KMS-11 (cell line): ENCODE measurements around the gene LGALS1.

Experiments
- H2AFZ ChIP-seq: fragments of 200-600 bp; sonication (generic); 2 replicates; pipeline ENCODE4 v1.6.1; 2016; ENCODE audit warnings: antibody characterized with exemption, mixed run types, low read depth
- H3K27ac ChIP-seq: fragments of 200-600 bp; sonication (generic); 2 replicates; pipeline ENCODE4 v1.6.1; 2016; ENCODE audit warnings: mild to moderate bottlenecking, mixed run types
- H3K27me3 ChIP-seq: fragments of 200-600 bp; sonication (generic); 2 replicates; pipeline ENCODE4 v1.6.1; 2017; ENCODE audit warnings: mild to moderate bottlenecking, low read depth, mixed run types, moderate library complexity; ENCODE audit not compliant: insufficient read depth
- H3K36me3 ChIP-seq: fragments of 200-600 bp; sonication (generic); 2 replicates; pipeline ENCODE4 v1.6.1; 2017; ENCODE audit warnings: mild to moderate bottlenecking, mixed run types; ENCODE audit not compliant: insufficient read depth
- H3K4me1 ChIP-seq: fragments of 200-600 bp; sonication (generic); 2 replicates; pipeline ENCODE4 v1.6.1; 2016; ENCODE audit warnings: mild to moderate bottlenecking, low read depth, mixed run types; ENCODE audit not compliant: poor library complexity, severe bottlenecking
- H3K4me2 ChIP-seq: fragments of 200-600 bp; sonication (generic); 2 replicates; pipeline ENCODE4 v1.7.0; 2016; ENCODE audit warnings: mild to moderate bottlenecking, mixed run types
- H3K4me3 ChIP-seq: fragments of 200-600 bp; sonication (generic); IDR thresholded peaks from 2 replicates; pipeline ENCODE4 v1.6.1; 2017; ENCODE audit warnings: low read depth, low read length, mixed read lengths; ENCODE audit not compliant: insufficient read depth
- H3K79me2 ChIP-seq: fragments of 200-600 bp; sonication (generic); 2 replicates; pipeline ENCODE4 v1.6.1; 2016; ENCODE audit warnings: low read depth, mixed run types; ENCODE audit not compliant: insufficient read depth
- H3K9ac ChIP-seq: fragments of 200-600 bp; sonication (generic); 2 replicates; pipeline ENCODE4 v1.6.1; 2016; ENCODE audit warnings: mild to moderate bottlenecking, mixed run types
- H4K20me1 ChIP-seq: fragments of 200-600 bp; sonication (generic); 2 replicates; pipeline ENCODE4 v1.6.1; 2016; ENCODE audit warnings: mild to moderate bottlenecking, mixed run types; ENCODE audit not compliant: insufficient read depth
- TF ChIP-seq, protein P1 (sequence below): fragments of 200-600 bp; sonication (generic); conservative IDR thresholded peaks from 2 replicates; pipeline ENCODE4 v1.6.1; 2017; ENCODE audit warnings: low read depth, mild to moderate bottlenecking, antibody characterized with exemption, low read length, moderate library complexity, mixed read lengths

Gene LGALS1

GRCh38 chr22:37659897-37660708 lies 15.3 kb upstream of the LGALS1 start:
- H2AFZ ChIP-seq = no peak overlapping the region
- peak overlapping the region; percentile 43; the same call in 1 of the 2 replicates for H3K9ac ChIP-seq
- TF ChIP-seq, protein P1, sequence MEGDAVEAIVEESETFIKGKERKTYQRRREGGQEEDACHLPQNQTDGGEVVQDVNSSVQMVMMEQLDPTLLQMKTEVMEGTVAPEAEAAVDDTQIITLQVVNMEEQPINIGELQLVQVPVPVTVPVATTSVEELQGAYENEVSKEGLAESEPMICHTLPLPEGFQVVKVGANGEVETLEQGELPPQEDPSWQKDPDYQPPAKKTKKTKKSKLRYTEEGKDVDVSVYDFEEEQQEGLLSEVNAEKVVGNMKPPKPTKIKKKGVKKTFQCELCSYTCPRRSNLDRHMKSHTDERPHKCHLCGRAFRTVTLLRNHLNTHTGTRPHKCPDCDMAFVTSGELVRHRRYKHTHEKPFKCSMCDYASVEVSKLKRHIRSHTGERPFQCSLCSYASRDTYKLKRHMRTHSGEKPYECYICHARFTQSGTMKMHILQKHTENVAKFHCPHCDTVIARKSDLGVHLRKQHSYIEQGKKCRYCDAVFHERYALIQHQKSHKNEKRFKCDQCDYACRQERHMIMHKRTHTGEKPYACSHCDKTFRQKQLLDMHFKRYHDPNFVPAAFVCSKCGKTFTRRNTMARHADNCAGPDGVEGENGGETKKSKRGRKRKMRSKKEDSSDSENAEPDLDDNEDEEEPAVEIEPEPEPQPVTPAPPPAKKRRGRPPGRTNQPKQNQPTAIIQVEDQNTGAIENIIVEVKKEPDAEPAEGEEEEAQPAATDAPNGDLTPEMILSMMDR = no peak
- peaks cover 22% of the 10 kb centered on the region for H3K4me1 ChIP-seq
- peaks cover 7% of the 10 kb centered on the region for H4K20me1 ChIP-seq
- H3K36me3 ChIP-seq = no peaks in the 10 kb centered on the region
- no peak overlapping the region for H3K27ac ChIP-seq
- H3K27me3 ChIP-seq = no peaks in the 10 kb centered on the region
- peaks cover 49% of the 10 kb centered on the region for H3K79me2 ChIP-seq
- no peak overlapping the region for H3K4me3 ChIP-seq
- H3K4me2 ChIP-seq = peak overlapping the region; percentile 95

GRCh38 chr22:37660709-37661045 lies 14.8 kb upstream of the LGALS1 start:
- Histone ChIP-seq H3K79me2 (peaks cover 49% of the 10 kb centered on the region), H3K36me3 (no peaks in the 10 kb centered on the region), H2AFZ (no peak overlapping the region), H3K27ac (no peak overlapping the region), H4K20me1 (peaks cover 7% of the 10 kb centered on the region), H3K4me3 (no peak overlapping the region), H3K27me3 (no peaks in the 10 kb centered on the region), H3K9ac (no peak overlapping the region), H3K4me1 (peaks cover 22% of the 10 kb centered on the region), H3K4me2 (peak overlapping the region; percentile 95; the same call in 1 of the 2 replicates)
- TF ChIP-seq, protein P1 = no peak

DNA sequence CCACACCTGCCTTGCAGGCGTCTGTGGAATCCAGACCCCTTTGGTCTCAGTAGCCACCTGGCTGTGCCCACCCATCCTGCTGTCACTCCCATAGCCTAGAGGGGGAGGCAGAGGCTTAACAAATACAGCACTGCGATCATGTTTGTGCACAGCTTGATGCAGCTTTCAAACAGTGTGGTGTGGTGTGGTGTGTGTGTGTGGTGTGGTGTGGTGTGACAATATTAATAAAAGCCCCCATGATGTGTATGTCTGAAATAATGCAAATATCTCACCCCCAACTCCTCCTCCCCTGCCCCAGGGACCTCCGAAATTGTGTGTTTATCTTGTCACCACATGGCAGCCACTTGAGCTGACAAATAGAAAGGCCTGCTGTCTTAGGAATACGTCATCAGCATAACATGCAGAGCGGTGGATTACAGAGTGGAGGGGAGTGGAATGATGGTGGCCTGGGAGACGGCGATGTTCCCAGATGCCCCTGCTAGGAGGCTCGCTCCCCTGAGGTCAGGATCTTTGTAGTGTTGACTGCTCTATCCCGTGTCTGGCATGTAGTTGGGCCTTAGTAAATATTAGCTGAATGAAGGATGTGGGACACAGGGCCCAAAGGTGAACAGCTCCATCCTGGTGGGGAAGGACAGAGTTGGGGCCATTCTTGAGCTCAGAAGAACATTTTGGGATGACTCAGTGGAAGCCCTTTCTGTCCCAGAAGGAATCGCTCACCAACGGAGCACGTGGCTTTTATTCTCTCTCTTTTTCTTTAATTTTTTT lies 14.1 kb upstream of the LGALS1 start:
- Histone ChIP-seq H3K27me3 (no peaks in the 10 kb centered on the region), H3K4me1 (peaks cover 22% of the 10 kb centered on the region), H3K79me2 (peaks cover 49% of the 10 kb centered on the region), H3K4me3 (no peak overlapping the region), H2AFZ (no peak overlapping the region), H4K20me1 (peaks cover 7% of the 10 kb centered on the region), H3K9ac (no peak overlapping the region), H3K36me3 (no peaks in the 10 kb centered on the region), H3K4me2 (peak overlapping the region; percentile 95; the same call in 1 of the 2 replicates), H3K27ac (no peak overlapping the region)
- TF ChIP-seq, protein P1 = no peak; the same call in 1 of the 2 replicates

GRCh38 chr22:37662039-37662438 lies 13.4 kb upstream of the LGALS1 start:
- Histone ChIP-seq H3K4me3 (no peak overlapping the region), H3K36me3 (no peaks in the 10 kb centered on the region), H3K4me1 (peaks cover 22% of the 10 kb centered on the region), H3K79me2 (peaks cover 49% of the 10 kb centered on the region), H3K9ac (no peak overlapping the region), H3K27me3 (no peaks in the 10 kb centered on the region), H3K4me2 (no peak overlapping the region), H2AFZ (no peak overlapping the region), H3K27ac (no peak overlapping the region), H4K20me1 (peaks cover 7% of the 10 kb centered on the region)
- TF ChIP-seq, protein P1 = no peak
